DMS153 (cell line): Measurements from ENCODE around the gene PAX7.

ENCODE experiments used
- DNase-seq: peaks from one replicate; lab custom pipeline; 2025; lab: John Stamatoyannopoulos, UW

The PAX7 gene

GRCh38 chr1:18641005-18641941 lies 10.6 kb downstream of the PAX7 start:
- no peak for DNase-seq

GRCh38 chr1:18642278-18643095 lies 11.8 kb downstream of the PAX7 start:
- DNase-seq = no peak

DNA sequence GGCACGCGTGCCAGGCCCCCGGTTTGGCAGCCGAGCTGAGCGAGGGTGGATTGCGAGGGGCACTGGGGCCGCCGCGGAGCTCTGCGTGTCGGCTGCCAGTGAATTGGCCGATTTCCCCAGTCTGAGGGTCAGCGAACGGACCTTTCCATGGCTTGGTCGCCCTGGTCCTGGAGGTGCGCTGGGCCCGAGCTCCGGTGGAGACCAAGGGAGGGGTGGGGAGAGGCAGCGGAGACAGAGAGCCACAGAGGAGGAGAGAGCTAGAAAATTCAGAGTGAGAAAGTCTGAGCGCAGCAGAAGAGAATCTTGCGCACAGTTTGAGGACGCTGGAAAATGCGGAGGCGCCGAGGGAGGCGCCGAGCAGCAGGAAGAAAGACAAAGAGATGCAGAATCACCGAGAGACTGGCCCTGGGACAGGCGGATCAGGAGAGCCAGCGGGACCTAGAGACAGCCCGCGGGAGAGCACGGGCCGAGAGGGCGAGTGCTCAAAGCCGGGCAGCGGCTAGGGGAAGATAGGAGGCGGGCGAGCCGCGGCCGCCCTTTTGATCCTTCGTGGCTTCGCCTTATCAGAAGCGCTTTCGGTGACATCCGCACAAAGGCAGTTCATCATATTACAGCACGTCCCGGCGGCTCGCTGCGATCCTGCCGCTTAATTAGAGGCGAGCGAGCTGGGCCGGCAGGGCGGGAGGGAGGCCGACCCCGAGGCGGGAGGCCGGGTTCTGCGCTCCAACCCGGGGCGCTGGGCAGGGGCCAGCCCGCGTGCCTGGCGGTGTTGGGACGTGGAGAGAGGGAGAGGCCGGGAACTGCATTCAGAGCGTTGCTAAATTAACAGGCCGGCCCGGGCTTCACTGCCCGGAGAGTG lies 12.7 kb downstream of the PAX7 start:
- DNase-seq = no peak

DNA sequence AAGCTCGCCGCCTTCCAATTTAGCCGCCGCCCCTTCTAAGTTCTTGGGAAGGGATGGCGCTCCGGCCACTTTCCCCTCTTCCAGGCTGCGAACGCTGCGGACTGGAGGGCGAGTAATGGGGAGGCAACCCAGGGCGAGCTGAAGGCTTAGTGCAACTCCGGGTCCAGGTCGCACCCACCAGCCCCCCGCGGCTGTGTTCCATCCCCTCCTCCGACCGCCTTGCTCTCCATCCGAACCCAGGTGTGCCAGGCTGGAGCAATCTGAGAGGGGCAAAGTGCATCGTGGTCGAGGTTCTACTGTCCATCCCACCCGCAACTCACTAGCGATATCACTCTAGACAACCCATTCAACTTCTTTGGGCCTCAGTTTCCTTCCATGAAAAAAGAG lies 13.4 kb downstream of the PAX7 start:
- no peak for DNase-seq

- DNase-seq = no peak
These were observed 13.8 kb downstream of the PAX7 start for GRCh38 chr1:18644446-18644845.

DNA sequence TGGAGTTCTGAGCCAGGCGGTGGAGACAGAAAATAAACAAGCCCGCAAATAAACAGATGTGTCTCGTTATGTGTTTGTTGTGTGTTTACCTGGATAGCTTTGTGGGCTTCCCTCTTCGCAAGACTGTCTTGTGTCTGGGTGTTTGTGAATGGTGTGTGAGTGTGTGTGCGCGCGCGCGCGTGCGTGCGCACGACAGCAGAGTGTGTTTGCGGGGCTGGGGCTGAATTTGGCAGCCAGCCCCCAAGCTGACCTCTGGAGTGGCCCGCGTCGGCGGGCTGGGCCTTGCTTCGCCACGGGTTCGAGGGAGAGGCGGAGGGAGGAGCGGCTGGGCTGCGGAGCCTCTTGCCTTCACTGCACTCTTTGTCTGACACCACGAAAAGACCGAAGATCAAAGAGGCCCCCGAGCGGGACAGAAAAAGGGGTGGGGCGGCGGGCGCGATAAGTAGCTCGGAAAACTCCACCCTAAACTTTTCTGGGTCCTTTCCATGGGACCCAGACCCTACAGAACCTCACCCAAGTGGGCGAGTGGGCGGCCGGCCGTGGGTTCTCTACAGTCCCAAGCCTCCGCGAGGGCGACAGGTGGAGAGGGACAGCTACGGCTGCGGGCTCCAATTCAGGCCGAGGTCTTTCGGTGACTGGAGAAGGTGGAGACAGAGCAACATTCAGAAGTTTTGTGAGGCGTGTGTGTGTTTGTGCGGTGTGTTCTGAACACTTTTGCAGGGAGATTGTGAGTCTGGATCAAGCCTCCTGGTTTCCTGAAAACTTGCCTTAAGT lies 14.5 kb downstream of the PAX7 start:
- no peak for DNase-seq

GRCh38 chr1:18645747-18646090 lies 15.1 kb downstream of the PAX7 start:
- DNase-seq = no peak

GRCh38 chr1:18646091-18646785 lies 15.6 kb downstream of the PAX7 start:
- no peak for DNase-seq

DNA sequence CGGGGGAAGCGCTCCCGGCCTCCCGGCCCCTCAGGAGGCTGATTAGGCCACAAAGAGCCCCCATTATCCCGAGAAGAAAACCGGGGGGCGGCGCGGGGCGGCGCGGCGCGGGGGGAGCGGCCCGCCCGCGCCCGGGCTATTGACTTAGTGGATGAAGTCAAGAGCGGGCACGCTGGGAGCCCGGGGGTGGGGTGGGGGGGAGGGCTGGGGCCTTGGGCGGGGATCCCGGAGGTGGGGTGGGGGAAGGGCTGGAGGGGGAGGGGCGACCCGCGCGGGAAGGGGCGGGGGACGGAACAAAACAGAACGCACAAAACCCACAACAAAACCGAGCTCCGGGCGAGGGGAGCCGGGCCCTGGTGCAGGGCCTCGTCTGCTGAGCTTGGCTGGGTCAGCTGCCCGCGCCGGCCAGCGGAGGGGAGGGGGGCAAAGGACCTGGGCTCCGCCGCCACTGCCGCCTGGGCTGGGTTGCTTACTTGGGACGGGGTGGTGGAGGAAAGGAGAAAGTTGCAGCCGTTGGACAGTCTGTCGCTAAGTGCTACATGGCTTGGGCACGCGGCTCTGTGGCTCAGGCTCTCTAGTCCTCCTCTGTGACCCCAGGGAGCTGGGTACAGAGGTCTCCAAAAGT lies 16.3 kb downstream of the PAX7 start:
- DNase-seq = no peak

DNA sequence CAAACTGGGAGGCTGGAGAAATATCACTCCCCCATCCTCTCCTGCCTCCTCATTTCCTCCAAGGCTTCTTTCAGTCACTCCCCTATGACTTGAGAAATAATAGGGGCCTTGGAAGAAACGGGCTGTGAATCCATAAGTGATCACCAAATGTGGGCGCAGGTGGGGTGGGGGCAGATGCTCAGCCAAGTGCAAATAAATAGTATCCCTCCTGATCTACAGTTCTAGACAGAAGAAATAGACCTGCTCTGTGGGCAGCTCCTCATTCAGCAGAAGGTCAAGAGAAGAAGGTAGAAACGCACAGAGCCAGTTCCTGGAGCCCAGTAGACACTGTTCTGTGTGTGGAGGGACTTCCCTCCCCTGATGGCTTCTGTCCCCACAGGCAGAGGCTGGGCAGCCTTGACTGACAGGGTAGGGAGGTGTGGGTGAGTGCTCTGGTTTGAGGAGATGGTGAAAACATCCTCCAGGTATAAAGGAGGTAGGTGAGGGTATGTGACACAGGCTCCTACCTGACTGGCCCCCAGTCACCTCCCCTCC lies 17.1 kb downstream of the PAX7 start:
- no peak for DNase-seq

GRCh38 chr1:18649693-18650370 lies 19.2 kb downstream of the PAX7 start:
- no peak for DNase-seq

- no peak for DNase-seq
These were observed 21.1 kb downstream of the PAX7 start for GRCh38 chr1:18651713-18652112.

DNA sequence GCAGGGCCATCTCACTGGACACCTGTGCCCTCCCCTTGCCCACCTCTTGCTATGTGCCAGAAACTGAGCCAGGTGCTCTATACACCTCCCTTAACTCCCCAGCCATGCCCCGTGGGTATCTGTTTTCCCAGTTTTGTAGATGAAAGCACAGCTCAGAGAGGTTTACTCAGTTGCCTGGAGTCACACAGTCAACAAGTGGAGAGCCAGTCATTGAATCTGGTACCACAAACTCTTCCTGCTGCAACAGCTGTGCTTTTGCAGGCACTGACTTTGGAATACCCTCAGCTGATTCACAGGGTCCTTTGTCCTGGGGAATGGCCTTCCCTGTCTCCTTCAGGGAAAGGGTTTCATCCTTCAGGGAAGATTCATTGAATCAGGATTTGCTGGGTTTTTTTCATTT lies 22.1 kb downstream of the PAX7 start:
- DNase-seq = no peak

- DNase-seq = no peak
These were observed 22.7 kb downstream of the PAX7 start for GRCh38 chr1:18653367-18653766.

- no peak for DNase-seq
These were observed 23.3 kb downstream of the PAX7 start for GRCh38 chr1:18653916-18654315.

DNA sequence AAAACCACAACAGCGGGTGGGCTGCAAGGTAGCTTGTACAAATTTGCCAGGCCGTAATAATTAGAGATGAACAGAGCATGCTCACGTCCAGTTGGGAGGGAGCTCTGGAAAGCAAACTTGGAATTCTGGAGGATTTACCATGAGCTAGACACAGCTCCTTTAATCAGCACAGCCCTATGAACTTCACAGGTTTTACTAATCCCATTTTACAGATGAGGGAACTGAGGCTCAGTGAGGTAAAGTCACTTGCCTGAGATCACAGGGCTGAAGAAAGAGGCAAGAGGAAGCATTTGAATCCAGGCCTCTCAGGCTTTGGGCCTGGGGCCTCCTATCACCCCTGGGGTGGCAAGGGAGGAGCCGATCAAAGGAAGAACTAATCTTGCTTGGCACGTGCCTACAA lies 24.0 kb downstream of the PAX7 start:
- DNase-seq = no peak

DNA sequence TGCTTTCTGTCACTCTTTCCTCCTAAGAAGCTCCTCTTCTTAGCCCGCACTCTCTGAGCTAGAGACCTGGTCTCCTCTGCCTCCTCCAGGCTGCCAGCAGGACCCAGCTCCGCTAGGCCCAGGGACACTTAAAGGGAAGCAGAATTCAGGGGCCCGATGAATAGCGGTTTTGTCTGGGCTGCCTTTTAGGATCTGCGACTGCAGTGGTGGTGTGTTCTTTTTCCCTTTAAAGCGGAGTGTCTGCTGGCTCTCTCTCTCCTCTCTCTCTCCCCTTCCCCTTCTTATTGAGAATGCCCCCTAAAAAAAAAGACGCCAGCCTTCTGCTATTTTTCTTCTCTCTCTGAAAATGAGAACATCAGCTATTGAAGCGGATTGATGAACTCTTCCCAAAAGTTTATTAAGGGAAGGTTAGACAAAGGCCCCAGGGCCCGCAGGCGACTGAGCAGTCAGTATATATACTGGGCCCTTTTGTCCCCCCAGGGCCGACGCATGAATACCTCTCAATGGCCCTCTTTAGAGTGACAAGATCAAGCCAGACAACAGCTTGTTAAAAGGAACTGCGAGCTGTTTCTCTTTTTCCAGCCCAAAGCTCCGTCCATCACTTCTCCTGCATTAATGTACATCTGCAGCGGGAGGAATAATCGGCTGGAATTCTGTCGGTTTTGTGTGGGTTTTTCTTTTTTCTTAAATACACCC lies 27.0 kb downstream of the PAX7 start:
- no peak for DNase-seq

- no peak for DNase-seq
These were observed 28.2 kb downstream of the PAX7 start for GRCh38 chr1:18658831-18659230.
